GM21423 (cell line): Measurements from ENCODE around the gene CGREF1.

Experiments used
- ATAC-seq: cut with Tn5 transposase; IDR thresholded peaks from one replicate; pipeline ENCODE4 v1.9.1; 2021; ENCODE audit warnings: mild to moderate bottlenecking, moderate library complexity; ENCODE audit not compliant: unreplicated experiment

The CGREF1 gene

GRCh38 chr2:27118525-27119329, at the start of gene CGREF1:
Gene CGREF1 (minus strand): TSS chr2:27119128. CDS start chr2:27104366, 14,762 bp downstream.
- ATAC-seq, result no peak

- no peak for ATAC-seq
Observed at GRCh38 chr2:27164960-27165763, 46.2 kb upstream of the CGREF1 start.

- no peak for ATAC-seq
Observed at GRCh38 chr2:27162151-27163121, 43.5 kb upstream of the CGREF1 start.

GRCh38 chr2:27160191-27160590, 41.3 kb upstream of the CGREF1 start:
- no peak for ATAC-seq

GRCh38 chr2:27159271-27159670, 40.3 kb upstream of the CGREF1 start:
- ATAC-seq, result no peak

- ATAC-seq, result no peak
Observed at GRCh38 chr2:27158468-27158867, 39.5 kb upstream of the CGREF1 start.

GRCh38 chr2:27155069-27155520, 36.2 kb upstream of the CGREF1 start:
- no peak for ATAC-seq

- ATAC-seq, result no peak
Observed at GRCh38 chr2:27154488-27154887, 35.6 kb upstream of the CGREF1 start.

GRCh38 chr2:27152796-27153464, 34.0 kb upstream of the CGREF1 start:
- ATAC-seq, result no peak

- ATAC-seq, result no peak
Observed at GRCh38 chr2:27152102-27152795, 33.3 kb upstream of the CGREF1 start.

- no peak for ATAC-seq
Observed at GRCh38 chr2:27150639-27151230, 31.8 kb upstream of the CGREF1 start.

- ATAC-seq, result no peak
Observed at GRCh38 chr2:27149570-27150405, 30.9 kb upstream of the CGREF1 start.

- ATAC-seq, result no peak
Observed at GRCh38 chr2:27148801-27149439, 30.0 kb upstream of the CGREF1 start, which contains the start of gene TCF23. Gene TCF23 (plus strand): TSS chr2:27149004. CDS start chr2:27149134, 130 bp downstream.

- no peak for ATAC-seq
Observed at GRCh38 chr2:27147935-27148334, 29.0 kb upstream of the CGREF1 start.

- ATAC-seq, result no peak
Observed at GRCh38 chr2:27145682-27146081, 26.8 kb upstream of the CGREF1 start.

- no peak for ATAC-seq
Observed at GRCh38 chr2:27143285-27143684, 24.4 kb upstream of the CGREF1 start.

- no peak for ATAC-seq
Observed at GRCh38 chr2:27139310-27139709, 20.4 kb upstream of the CGREF1 start, which contains the start of gene PRR30. Gene PRR30 (minus strand): TSS chr2:27139410. CDS start chr2:27138329, 1,081 bp downstream.

- no peak for ATAC-seq
Observed at GRCh38 chr2:27138111-27138510, 19.2 kb upstream of the CGREF1 start.
